Skin of body (tissue), 2 donors: ENCODE measurements around the gene RBM12. TPM values are rescaled to one million over a fixed set of nuclear protein-coding genes. Genes with fewer than 3 reads are reported as not detected.
"Not testable (repeated sequence)": the region's sequence is repeated elsewhere in the genome, so short reads cannot be mapped to it uniquely, and the experiment has no call there.

Source experiments
- DNase-seq: peaks from one replicate; lab custom pipeline; 2025; lab: John Stamatoyannopoulos, UW
- total RNA-seq: library from RNA; depleted of rRNA; stranded (reverse); fragments of >200 nt; gene quantifications from one replicate; pipeline ENCODE4 v1.2.3, GENCODE V29; 2014

The RBM12 gene
- total RNA-seq, 1 donor from 2014 or later = 39.2 TPM

GRCh38 chr20:35699127-35699956 lies 34.6 kb upstream of the RBM12 start, which contains the start of the genes NFS1 and ROMO1:
Gene NFS1 (minus strand): TSS chr20:35699352. CDS start chr20:35699288, 64 bp downstream.
Gene ROMO1 (plus strand): TSS chr20:35699405. CDS start chr20:35699633, 228 bp downstream.
- DNase-seq = peak; percentile 60

GRCh38 chr20:35698298-35699126 lies 33.8 kb upstream of the RBM12 start:
- DNase-seq = no peak

GRCh38 chr20:35697696-35698297 lies 33.1 kb upstream of the RBM12 start:
- no peak for DNase-seq

- DNase-seq = no peak
Observed at GRCh38 chr20:35695978-35696377, 31.3 kb upstream of the RBM12 start.

- DNase-seq = no peak
Observed at GRCh38 chr20:35695245-35695749, 30.6 kb upstream of the RBM12 start.

GRCh38 chr20:35690265-35690664 lies 25.6 kb upstream of the RBM12 start:
- no peak for DNase-seq

GRCh38 chr20:35686872-35687271 lies 22.2 kb upstream of the RBM12 start:
- DNase-seq = not testable (repeated sequence)

GRCh38 chr20:35685368-35685767 lies 20.7 kb upstream of the RBM12 start:
- not testable (repeated sequence) for DNase-seq

GRCh38 chr20:35681960-35682359 lies 17.3 kb upstream of the RBM12 start:
- DNase-seq = no peak

- DNase-seq = no peak
Observed at GRCh38 chr20:35680452-35681183, 15.9 kb upstream of the RBM12 start.

- DNase-seq = no peak
Observed at GRCh38 chr20:35674921-35675320, 10.2 kb upstream of the RBM12 start.

- no peak for DNase-seq
Observed at GRCh38 chr20:35673884-35674283, 9.2 kb upstream of the RBM12 start.

- DNase-seq = no peak
Observed at GRCh38 chr20:35669681-35670080, 5.0 kb upstream of the RBM12 start.

GRCh38 chr20:35669221-35669620 lies 4.5 kb upstream of the RBM12 start:
- no peak for DNase-seq

- DNase-seq = no peak
Observed at GRCh38 chr20:35665949-35666288, 1.2 kb upstream of the RBM12 start.

- no peak for DNase-seq
Observed at GRCh38 chr20:35663516-35664465, 909 bp downstream of the RBM12 start.

- DNase-seq = no peak
Observed at GRCh38 chr20:35662551-35662950, 2.1 kb downstream of the RBM12 start.

- DNase-seq = no peak
Observed at GRCh38 chr20:35661908-35662307, 2.8 kb downstream of the RBM12 start.

- DNase-seq = no peak
Observed at GRCh38 chr20:35661053-35661452, 3.6 kb downstream of the RBM12 start.
